Lower leg skin (tissue), 3 donors: Measurements from ENCODE around the gene BTG3.

ENCODE experiments used
- CTCF ChIP-seq, 3 donors: fragments of 450-650 bp; IDR thresholded peaks; one replicate each; pipeline ENCODE4 v1.5.1; 2016; ENCODE audit warnings: antibody characterized with exemption in 3 of 3, mild to moderate bottlenecking in 3 of 3, moderate library complexity in 2 of 3
- POLR2A ChIP-seq, 2 donors: fragments of 450-650 bp; IDR thresholded peaks; one replicate each; pipeline ENCODE4 v1.6.1; 2016 to 2017; ENCODE audit warnings: antibody characterized with exemption in 2 of 2, mild to moderate bottlenecking in 1 of 2, moderate library complexity in 1 of 2

DNA sequence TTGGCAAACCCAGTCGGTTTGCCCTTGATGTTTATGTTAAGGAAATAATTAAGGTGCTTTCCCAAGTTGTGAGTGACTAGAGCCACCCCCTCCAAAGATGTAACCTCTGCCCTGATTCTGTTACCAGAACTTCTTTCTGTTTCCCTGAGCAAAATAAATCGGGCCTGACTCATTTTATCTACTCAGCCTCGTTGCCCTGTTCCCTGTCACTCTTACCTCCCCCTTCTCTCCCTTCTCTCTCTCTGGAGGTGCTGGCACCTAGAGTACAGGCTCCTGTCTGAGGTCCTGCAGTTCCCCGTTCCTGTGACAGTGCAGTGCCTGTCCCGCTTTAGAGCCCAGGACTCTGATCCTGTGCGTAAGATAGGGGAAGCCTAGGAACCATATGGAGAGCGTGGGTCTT is 64.4 kb downstream of the BTG3 start:
- TF ChIP-seq CTCF (IDR thresholded peaks at IDR 0.05) = no peak
- no peak for TF ChIP-seq POLR2A (IDR thresholded peaks at IDR 0.05)
